ENCODE data around the gene CHMP2A. TPM values are rescaled to one million over a fixed set of nuclear protein-coding genes. Genes with fewer than 3 reads are reported as not detected.
A peak's percentile ranks its signal among the peaks of the same experiment; 100 is the strongest.

CHMP2A gene
- total and polyA plus RNA-seq, 2 donors from 2014 or later: 142 to 294 TPM

GRCh38 chr19:58562122-58563033, 7.5 kb upstream of the CHMP2A start:
- H3K4me3 ChIP-seq (ENCODE audit: low read length in 3 of 3): peak overlapping the region; percentile 30 to 55 (median 53)
- H3K27ac ChIP-seq (ENCODE audit: low read depth in 2 of 2, low read length in 2 of 2): peak overlapping the region in 1 of 2 donors; percentile 71
- DNase-seq: peak; percentile 54 to 85 (median 66)
- no peaks in the 10 kb centered on the region for H3K9me3 ChIP-seq (ENCODE audit: control insufficient read depth in 2 of 3, insufficient read depth in 1 of 3, low read length in 3 of 3)
- peaks cover 0 to 2% (median 0%) of the 10 kb centered on the region in 3 donors for H3K36me3 ChIP-seq (ENCODE audit: control insufficient read depth in 2 of 3, insufficient read depth in 3 of 3, low read length in 3 of 3)
- peak overlapping the region in 2 of 3 donors; percentile 25 to 29 for H3K9ac ChIP-seq (ENCODE audit: low read length in 3 of 3)
- no peak for TF ChIP-seq CTCF (IDR thresholded peaks at IDR 0.05; ENCODE audit: borderline replicate concordance, extremely low read depth, insufficient read depth)
- H3K27me3 ChIP-seq (ENCODE audit: control insufficient read depth, insufficient read depth, low read length): no peaks in the 10 kb centered on the region
- peaks cover 3 to 30% (median 12%) of the 10 kb centered on the region in 3 donors for H3K4me1 ChIP-seq (ENCODE audit: control insufficient read depth in 2 of 3, insufficient read depth in 2 of 3, low read depth in 1 of 3, low read length in 3 of 3)
- no peak for FAIRE-seq
- intact Hi-C loops (cut with DNase I): no loop called here

- no peak for TF ChIP-seq CTCF (IDR thresholded peaks at IDR 0.05; ENCODE audit: borderline replicate concordance, extremely low read depth, insufficient read depth)
- H3K27ac ChIP-seq (ENCODE audit: low read depth in 2 of 2, low read length in 2 of 2): peak overlapping the region in 1 of 2 donors; percentile 71
- intact Hi-C loops (cut with DNase I): no loop called here
- no peaks in the 10 kb centered on the region for H3K9me3 ChIP-seq (ENCODE audit: control insufficient read depth in 2 of 3, insufficient read depth in 1 of 3, low read length in 3 of 3)
- no peaks in the 10 kb centered on the region for H3K27me3 ChIP-seq (ENCODE audit: control insufficient read depth, insufficient read depth, low read length)
- peak overlapping the region in 2 of 3 donors; percentile 21 to 53 for H3K4me3 ChIP-seq (ENCODE audit: low read length in 3 of 3)
- DNase-seq (peak in 1 of 5 donors; percentile 75), FAIRE-seq (no peak)
- H3K4me1 ChIP-seq (ENCODE audit: control insufficient read depth in 2 of 3, insufficient read depth in 2 of 3, low read depth in 1 of 3, low read length in 3 of 3): peaks cover 3 to 39% (median 17%) of the 10 kb centered on the region in 3 donors
- peaks cover 0 to 6% (median 4%) of the 10 kb centered on the region in 3 donors for H3K36me3 ChIP-seq (ENCODE audit: control insufficient read depth in 2 of 3, insufficient read depth in 3 of 3, low read length in 3 of 3)
- H3K9ac ChIP-seq (ENCODE audit: low read length in 3 of 3): peak overlapping the region in 1 of 3 donors; percentile 22
Observed at GRCh38 chr19:58561373-58562121, 6.6 kb upstream of the CHMP2A start.

GRCh38 chr19:58560921-58561320, 6.0 kb upstream of the CHMP2A start:
- FAIRE-seq (no peak), DNase-seq (peak in 1 of 5 donors; percentile 65)
- intact Hi-C loops (cut with DNase I): no loop called here
- Histone ChIP-seq H3K27me3 (ENCODE audit: control insufficient read depth, insufficient read depth, low read length) (no peaks in the 10 kb centered on the region), H3K36me3 (ENCODE audit: control insufficient read depth in 2 of 3, insufficient read depth in 3 of 3, low read length in 3 of 3) (peaks cover 0 to 11% (median 9%) of the 10 kb centered on the region in 3 donors), H3K4me1 (ENCODE audit: control insufficient read depth in 2 of 3, insufficient read depth in 2 of 3, low read depth in 1 of 3, low read length in 3 of 3) (peaks cover 3 to 43% (median 17%) of the 10 kb centered on the region in 3 donors), H3K9ac (ENCODE audit: low read length in 3 of 3) (no peak overlapping the region), H3K9me3 (ENCODE audit: control insufficient read depth in 2 of 3, insufficient read depth in 1 of 3, low read length in 3 of 3) (no peaks in the 10 kb centered on the region), H3K27ac (ENCODE audit: low read depth in 2 of 2, low read length in 2 of 2) (no peak overlapping the region), H3K4me3 (ENCODE audit: low read length in 3 of 3) (no peak overlapping the region)
- no peak for TF ChIP-seq CTCF (IDR thresholded peaks at IDR 0.05; ENCODE audit: borderline replicate concordance, extremely low read depth, insufficient read depth)
